Mammary epithelial cell (primary cell): Measurements from ENCODE around the gene FANCC.

ENCODE experiments used
- EZH2 ChIP-seq: IDR thresholded peaks from 2 replicates; pipeline ENCODE4 v1.6.1; 2012; ENCODE audit warnings: low read length, inconsistent platforms, borderline replicate concordance
- TF ChIP-seq, protein P1 (sequence below), 2 donors: IDR thresholded peaks in 1 of 2; conservative IDR thresholded peaks in 1 of 2; 2 replicates each; pipeline ENCODE4 v1.5.1; 2011 to 2012; ENCODE audit warnings: inconsistent platforms in 2 of 2, low read length in 2 of 2, mild to moderate bottlenecking in 2 of 2, control low read depth in 1 of 2, low read depth in 1 of 2; ENCODE audit not compliant: insufficient read depth in 1 of 2; ENCODE audit errors: extremely low read depth in 1 of 2

DNA sequence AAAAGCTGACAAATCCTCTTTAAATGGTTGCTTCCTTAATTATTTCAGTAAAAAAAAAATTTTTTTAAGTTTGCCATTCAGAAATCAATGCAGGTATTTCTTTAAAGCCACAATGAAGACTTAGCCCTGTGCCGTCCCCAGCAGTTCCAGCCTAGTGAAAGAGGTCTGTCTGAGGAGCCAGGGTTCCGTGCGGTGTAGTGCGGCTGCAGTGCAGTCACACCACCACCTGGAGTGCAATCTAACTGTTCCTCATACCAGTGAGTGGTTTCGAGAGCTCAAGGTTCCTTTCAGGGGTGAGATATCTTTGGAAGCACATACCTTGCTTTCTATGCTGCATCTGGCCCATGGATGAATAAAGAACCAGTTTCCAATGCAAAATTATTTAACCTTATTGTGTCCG lies 87.5 kb downstream of the FANCC start:
- TF ChIP-seq, protein P1, sequence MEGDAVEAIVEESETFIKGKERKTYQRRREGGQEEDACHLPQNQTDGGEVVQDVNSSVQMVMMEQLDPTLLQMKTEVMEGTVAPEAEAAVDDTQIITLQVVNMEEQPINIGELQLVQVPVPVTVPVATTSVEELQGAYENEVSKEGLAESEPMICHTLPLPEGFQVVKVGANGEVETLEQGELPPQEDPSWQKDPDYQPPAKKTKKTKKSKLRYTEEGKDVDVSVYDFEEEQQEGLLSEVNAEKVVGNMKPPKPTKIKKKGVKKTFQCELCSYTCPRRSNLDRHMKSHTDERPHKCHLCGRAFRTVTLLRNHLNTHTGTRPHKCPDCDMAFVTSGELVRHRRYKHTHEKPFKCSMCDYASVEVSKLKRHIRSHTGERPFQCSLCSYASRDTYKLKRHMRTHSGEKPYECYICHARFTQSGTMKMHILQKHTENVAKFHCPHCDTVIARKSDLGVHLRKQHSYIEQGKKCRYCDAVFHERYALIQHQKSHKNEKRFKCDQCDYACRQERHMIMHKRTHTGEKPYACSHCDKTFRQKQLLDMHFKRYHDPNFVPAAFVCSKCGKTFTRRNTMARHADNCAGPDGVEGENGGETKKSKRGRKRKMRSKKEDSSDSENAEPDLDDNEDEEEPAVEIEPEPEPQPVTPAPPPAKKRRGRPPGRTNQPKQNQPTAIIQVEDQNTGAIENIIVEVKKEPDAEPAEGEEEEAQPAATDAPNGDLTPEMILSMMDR (conservative IDR thresholded peaks at IDR 0.05 in 1 of 2, IDR thresholded peaks at IDR 0.05 in 1 of 2; ENCODE audit: extremely low read depth in 1 of 2, insufficient read depth in 1 of 2, low read depth in 1 of 2, low read length in 2 of 2), result no peak
- no peak for TF ChIP-seq EZH2
